HG03460 (cell line): ENCODE results near the gene JMJD4.

Source experiments
- ATAC-seq: cut with Tn5 transposase; IDR thresholded peaks from one replicate; pipeline ENCODE4 v1.9.1; 2021; ENCODE audit not compliant: unreplicated experiment

The JMJD4 gene

DNA sequence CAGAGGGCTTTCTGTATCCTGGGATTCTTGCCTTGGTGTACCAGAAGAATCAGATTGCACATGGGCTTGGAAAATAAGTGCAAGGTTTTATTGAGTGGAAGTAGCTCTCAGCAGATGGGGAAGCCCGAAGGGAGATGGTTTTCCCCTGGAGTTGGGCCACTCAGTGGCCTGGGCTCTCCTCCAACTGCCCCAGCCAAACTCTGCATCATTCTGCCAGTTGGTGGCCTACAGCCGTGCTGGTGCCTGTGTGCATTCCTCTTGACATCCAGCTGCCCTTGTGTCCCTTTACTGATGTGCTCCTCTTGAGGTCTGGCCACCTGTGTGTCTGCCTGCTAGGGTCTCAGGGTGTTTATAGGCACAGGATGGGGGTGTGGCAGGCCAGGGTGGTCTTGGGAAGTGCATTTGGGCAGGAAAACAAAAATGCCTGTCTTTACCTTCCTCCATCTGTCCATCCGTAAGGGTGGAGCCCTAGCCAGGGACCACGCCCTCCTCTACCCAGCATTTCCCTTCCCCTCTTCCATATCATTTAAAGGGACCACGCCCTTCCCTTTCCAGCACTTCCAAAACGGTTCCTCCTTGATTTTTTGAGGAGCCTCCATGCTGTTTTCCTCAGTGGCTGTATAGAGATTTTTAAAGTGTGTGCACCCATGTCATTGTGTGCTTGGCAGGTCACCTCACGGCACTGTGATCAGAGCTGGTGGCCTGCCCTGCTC, 19.1 kb upstream of the JMJD4 start:
- no peak for ATAC-seq

DNA sequence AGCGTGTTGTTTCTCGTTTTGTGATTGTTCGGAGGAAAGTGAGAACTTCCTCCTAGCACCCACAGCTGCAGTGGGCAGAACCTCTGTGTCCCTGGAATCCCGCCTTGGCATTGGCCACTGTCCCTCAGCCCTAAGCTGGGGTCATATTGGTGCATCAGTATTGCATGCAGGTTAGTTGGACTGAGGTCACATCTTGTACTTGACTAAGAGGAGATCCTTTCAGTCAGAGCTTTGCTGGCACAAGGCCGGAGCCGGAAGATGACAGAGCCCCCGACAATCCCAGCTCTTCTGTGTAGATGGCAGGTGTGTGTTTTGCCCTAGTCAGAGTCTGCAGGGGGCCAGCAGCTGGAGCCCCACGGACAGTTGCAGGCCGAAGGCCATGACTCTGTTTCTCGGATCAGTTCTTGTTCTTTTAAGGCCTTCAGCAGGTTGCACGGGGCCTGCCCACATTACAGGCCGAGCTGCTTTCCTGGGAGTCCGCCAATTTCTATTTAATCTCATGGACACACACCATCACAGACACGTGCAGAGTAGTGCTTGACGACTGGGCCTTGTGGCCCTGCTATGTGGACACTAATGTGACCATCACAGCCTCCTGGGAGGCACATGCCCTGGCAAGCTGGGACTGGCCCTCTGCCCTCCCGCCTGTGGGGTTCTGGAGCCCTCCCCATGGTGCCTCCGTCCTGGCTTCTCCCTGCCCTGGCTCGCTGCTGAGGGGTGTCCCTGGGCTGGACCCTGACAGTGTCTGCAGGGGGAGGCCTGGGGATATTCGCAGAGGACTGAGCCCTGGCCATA, 15.0 kb upstream of the JMJD4 start:
- ATAC-seq, result no peak

DNA sequence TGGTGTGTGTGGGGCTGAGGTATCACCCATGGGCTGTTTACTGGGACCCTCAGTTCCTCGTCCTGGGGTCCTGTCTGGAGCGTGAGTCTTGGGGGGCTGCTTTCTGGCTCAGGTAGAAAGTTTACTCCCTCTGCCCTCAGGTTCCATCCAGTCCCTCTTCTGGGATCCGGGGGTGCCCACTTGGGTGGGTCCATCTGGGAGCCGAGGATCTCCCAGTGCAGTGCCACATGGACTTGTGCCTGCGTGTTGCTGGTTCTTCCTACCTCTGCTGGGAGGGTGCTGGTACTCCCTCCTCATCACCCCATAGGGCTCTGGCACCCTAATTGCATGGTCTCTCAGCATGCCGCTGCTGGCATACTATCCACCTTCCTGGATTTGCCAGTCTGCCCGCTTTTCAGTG, 14.1 kb upstream of the JMJD4 start:
- no peak for ATAC-seq

DNA sequence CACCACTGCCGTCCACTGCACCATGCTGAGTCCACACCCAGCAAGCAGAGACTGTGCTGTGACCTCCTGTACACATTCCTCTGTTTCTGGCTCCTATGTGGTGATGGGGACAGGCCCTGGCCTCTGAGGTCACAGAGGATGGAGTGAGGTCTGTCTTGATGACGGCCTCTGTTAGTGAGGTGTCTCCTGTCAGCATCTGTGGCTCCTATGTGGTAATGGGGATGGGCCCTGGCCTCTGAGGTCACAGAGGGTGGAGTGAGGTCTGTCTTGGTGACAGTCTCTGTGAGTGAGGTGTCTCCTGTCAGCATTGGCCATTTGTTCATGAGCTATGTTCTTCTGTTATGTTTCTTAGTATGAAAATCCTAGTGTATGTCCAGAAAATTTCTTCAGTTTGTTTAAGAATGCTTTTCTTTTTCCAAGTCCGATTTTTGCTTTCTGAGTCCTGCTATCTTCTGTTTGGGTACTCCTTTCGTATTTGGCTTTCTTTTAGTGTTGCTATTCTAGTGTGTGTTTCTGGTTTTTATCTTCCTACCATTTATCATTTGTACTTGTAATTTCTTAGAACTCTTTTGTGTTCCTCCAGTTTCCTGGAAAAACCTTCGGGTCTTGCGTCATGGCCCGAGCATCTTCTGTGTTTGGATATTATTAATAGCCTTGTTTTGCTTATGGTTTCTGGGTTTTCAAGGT, 13.5 kb upstream of the JMJD4 start:
- ATAC-seq, result no peak

DNA sequence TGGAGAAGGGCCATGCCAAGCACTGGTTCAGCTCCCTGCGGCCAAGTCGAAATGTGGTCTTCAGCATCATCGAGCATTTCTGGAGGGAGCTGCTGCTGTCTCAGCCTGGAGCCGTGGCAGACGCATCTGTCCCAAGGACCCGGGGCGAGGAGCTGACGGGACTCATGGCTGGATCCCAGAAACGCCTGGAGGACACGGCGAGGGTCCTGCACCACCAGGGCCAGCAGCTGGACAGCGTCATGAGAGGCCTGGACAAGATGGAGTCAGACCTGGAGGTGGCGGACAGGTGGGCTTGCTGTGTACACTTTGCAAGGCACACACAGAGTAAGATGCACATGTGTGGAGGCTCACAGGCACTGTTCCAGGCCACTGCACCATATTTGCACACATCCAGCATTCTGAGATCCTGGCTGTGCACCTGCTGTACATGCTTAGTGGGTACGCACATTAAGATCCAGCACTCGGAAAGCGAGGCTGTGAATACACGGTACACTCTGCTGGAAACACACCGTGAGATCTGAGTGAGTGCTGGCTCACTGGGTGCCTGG, 12.9 kb upstream of the JMJD4 start:
- ATAC-seq, result no peak

DNA sequence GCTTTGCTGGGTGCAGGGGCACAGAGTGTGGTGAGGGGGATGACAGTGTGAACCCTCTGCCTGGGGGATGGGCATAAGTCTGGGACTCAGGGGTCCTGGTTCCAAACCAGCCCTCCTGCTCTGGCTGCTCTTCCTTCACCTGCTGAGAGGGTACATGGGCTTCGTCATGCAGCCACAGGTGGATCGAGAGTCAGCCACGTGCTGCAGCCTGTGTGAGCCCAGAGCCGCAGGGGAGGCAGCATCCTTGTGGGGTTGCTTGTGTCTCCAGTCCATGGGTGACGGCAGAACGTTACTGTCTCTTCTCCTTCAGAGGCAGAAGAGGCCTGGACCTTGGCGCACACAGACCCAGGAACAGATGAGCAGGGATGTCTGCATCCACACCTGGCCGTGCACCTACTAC, 12.3 kb upstream of the JMJD4 start:
- ATAC-seq, result no peak

DNA sequence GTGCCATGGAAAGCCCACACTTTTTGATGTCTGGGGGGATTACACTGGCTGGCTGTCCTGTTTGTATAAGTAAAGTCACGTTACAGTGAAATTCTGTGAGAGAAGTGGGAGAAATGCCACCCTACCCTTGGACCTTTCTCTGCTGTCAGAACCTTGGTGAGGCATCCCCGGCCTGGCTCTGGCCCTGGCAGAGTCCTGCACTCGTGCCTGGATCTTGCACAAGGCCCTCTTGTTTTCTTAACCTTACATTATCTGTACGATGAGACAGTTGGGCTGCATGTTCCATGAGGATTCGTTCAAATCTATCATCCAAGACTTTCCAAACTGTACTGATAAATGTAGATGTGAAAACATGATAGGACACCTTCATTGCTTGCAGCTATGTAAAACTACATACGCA, 11.6 kb upstream of the JMJD4 start:
- no peak for ATAC-seq

DNA sequence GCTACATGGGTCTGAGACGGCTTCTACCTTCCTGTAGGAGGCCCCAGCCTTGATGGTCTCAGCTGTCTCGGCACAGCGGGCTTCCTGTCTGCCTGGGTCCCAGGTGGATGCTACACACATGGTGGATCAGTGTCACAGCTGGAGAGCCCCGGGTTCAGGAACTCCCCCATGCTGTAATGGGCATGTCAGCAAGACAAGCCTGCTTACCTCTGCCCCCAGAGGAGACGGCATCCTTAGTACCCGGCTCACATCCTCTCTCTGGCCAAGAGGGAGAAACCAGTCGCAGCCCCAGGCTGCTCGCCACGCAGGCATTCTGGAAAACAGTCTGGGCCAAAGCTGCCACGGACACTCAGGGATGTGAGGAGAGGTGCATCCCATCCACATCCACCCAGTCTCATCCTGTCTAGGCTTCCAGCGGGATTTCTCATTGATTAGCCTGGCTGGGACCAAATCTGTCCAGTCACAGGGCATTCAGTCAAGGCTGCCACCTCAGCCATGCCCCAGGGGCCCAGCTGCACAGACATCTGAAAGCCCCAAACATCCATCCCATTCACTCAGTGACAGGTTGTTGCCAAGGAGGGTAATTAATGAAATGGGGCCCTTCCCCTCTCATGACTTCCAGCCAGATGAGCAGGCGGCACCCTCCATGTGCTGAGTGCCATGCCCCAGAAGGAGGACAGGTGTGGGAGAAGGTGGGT, 10.6 kb upstream of the JMJD4 start:
- no peak for ATAC-seq

DNA sequence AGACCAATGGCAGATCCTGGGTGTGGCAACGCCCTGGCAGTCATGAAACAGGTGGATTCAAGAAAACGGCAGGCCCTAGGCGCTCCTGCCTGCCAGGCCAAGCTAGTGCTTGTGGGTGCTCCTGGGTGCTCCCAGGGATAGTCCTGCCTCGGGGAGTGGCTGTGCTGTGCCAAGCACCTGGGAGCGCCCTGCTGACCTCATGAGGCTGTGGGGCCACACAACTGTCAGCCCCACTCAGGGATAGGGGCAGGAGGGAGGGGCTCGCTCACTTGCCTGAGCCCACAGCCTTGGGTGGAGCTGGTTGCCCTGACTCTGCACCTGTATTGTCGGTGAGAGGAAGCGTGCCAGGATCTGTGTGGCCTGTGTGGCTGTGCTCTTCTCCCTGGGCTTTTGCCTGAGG, 9.6 kb upstream of the JMJD4 start:
- no peak for ATAC-seq

DNA sequence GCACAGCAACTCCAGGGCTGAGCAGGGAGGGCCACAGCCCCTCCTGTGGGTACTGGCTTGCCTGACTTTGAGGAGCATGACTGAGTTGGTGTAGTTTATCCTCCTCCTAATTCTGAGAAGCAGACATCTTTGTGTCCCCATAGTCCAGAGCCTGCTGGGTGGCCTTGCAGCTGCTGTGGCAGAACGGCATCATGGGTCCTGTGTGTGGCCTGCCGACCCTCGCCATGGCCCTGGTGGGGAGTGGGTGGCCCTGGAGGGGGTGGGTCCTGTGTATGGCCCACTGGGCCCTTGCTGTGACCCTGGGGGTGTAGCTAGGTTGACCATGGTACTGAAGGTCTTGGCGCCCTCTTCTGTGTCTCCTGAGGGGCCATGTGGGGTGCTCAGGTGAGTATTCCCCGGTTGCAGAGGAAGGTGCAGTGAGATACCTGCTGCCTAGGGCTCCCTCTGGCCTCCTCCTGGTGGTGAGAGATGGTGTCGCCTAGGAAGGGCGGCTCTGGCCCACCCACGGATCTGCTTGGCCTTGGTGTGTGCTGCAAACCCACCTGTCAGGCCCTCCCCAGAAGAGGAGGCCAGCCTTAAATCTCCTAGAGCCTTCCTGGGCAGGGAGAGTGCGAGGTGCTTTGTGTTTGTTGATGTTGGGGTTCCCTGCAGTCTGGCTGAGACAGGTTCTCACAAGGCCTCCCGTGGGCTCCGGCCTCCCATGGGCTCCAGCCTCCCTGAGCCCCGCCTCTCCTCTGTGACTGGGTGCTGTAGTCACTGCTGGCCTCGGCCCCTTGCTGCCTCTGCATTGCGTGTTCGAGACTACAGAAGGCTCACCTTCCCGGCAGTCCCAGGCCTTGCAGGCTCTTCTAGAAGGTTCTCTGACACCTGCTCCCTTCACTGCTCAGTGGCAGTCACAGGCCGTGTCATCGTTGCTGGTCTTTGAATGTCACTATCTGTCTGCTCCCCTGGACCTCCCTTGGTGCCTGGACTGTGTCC, 7.9 kb upstream of the JMJD4 start:
- no peak for ATAC-seq

DNA sequence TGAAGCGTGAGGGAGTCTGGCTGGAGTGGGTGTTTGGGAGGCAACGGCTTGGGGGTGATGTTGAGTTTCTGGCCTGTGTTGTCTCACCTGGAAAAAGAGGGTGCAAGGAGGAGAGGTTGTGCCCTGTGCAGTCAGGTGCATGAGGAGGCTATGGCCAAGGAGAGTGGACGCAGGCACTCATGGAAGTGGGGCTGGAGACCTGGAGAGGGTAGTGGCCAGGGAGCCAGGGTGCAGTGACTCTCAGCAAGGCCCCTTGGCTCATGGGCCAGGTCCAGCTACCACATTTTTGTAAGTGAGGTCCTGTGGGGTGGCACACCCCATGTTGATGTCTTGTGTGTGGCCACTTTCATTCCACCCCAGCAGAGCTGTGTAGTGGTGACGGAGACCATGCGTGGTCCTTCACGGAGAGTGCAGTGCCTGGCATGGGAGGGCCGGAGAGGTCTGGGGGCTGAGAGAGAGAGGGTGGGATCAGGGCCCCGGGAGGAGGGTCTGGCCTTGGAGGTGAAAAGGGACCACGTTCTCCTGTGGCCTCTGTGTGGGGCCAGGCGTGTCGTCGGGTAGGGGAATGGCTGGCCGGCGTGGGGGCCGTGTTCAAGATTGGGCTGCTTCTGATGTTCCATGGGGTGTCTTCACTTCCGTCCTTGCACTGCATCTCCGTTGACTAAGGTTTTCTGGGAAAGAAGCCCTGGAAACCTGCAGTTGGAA, 6.2 kb upstream of the JMJD4 start:
- ATAC-seq, result no peak

DNA sequence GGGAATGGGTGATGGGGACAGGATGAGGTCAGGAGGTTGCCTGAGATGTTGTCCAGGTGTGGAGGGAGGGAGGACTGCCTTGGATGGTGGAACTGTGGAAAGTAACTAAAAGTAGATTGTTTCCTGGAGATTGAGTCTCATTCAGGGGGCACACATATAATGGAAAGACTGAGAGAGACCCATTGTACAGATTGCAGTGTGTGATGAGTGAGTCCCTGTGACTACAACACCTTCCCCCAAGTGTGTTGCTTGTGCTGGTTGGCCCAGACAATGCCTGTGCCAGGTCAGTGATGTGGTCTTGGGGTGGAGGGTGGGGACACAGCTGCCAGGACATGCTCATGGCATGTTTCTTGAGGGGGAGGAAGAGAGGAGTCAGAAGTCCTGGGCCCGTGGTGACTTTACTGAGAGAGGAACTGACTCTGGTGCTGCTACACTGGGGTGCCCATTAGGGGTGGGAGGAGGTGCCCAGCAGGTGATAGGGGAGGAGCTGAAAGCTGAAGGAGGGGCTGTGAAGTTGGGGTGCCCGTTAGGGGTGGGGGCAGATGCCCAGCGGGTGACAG, 5.4 kb upstream of the JMJD4 start:
- no peak for ATAC-seq

DNA sequence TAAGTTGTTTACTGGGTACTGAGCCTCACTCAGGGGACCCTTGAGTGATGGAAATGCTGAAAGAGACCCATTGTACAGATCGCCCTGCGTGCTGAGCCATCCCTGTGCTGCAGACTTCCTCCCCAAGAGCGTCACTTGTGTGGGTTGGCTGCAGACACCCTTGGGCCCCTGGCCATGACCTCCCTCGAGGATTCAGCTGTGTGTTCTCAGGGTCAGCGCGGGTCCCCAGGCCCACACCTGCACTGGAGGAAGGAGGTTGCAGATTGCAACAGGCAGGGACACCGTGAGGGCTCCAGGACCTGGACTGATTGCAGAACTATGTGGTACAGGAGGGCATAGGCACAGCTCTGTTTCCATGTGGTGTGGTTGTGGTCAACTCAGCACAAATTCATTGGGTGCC, 4.5 kb upstream of the JMJD4 start:
- no peak for ATAC-seq

DNA sequence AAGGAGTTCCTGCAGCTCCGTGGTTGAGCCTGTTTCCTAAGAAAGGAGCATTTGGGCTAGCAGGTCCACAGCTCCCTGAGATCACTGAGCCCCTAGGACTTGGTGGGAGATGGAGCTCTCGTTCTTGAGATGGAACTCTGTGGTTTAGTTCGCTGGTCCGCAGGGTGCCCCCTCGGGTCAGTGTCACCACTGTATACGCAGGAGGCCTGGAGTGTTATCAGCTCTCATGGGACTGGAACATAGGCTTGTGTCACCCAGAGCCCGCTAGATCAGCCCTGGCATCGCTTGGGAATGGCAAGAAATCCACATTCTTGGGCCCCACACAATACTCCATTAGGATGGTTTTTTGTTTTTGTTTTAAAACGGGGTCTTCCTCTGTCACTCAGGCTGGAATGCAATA, 3.7 kb upstream of the JMJD4 start:
- ATAC-seq, result no peak

DNA sequence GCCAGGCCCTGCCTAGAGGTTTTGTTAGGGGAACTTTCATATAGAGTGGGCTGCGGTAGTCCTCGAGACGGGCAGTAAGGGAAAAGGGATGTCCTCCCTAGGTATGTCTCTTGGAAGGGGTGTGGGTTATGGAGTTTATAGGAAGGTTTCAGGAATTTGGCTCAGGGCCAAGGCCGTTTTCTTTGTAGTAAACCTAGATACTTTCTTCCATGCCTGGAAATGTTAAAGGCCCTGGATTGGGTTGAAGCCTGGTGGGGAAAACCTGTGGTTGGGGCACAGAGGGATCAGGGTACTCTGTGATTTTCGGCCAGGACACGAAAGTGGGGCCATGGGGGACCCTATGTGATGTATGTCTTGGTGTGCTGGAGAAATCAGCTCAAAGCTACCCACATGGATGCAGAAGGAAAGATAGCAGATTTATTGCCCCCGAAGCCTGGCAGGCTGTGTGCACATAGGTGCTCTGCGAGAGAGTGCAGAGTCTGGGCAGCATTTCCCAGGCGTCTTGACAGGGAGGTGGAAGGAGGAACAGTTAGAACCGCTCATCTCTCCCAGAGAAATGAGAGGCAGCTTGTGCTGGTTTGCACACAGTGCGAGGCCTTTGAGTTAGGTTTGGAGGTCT, 1.8 kb upstream of the JMJD4 start:
- no peak for ATAC-seq

DNA sequence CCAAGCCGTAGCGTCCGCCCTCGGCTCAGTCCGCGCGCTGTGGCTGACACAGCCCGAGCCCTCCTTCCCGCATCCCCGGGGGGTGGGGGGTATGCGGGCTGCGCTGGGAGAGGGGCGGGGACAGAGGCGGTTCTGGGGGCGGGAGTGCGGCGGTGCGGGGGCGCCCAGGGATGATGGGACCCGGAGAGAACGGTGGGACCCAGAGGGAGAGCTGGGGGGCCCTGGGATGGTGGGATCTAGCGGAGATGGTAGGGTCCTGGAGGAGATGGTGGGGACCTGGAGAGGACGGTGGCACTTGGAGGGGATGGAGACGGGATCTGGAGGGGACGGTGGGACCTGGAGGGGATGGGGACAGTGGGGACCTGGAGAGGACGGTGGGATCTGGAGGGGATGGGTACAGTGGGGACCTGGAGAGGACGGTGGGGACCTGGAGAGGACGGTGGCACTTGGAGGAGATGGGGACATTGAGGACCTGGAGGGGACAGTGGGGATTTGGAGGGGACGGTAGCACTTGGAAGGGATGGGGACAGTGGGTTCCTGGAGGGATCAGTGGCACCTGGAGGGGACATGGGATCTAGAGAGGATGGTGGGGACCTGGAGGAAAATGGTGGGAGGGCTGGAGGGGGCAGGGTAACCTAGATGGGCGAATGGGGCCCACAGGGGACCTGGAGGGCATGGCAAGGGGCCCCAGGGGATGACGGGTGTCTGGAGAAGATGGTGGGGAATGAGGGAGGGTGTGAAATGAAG, 610 bp upstream of the JMJD4 start:
- ATAC-seq, result peak; percentile 31

DNA sequence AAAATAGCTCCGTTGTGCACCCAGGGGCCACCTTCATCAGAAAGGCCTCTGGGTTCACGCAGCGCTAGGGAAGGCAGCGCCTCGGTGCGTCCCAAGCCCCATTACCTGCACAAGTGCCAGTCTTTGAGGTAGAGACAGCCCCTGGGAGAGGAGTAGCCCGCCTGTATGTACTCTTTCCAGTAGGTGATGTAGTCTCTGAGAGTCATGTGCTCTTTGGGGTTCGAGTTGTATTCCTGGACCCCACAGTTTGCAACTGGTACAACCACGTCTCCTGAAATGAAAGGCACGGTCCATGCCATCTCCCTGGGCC, 601 bp downstream of the JMJD4 start:
- ATAC-seq, result no peak
